Measurements from ENCODE around the gene CD44. TPM values are rescaled to one million over a fixed set of nuclear protein-coding genes. Genes with fewer than 3 reads are reported as not detected.

CD44 gene
- total RNA-seq, 1 experiment from 2014 or later = 121 TPM

- no peaks in the 10 kb centered on the region for H3K36me3 ChIP-seq
- no peaks in the 10 kb centered on the region for H3K27me3 ChIP-seq (replicated peaks)
- no peak overlapping the region for H3K27ac ChIP-seq
- no peak overlapping the region for H3K4me3 ChIP-seq
- peaks cover 21% of the 10 kb centered on the region for H3K4me1 ChIP-seq (replicated peaks)
- no peak for DNase-seq (ENCODE audit: low read depth in 1 of 2, low spot score in 2 of 2)
- no peaks in the 10 kb centered on the region for H3K9me3 ChIP-seq (replicated peaks)
These were observed 123.1 kb downstream of the CD44 start for GRCh38 chr11:35262056-35262455.

GRCh38 chr11:35262735-35263134, 123.8 kb downstream of the CD44 start:
- Histone ChIP-seq H3K27ac (no peak overlapping the region), H3K27me3 (replicated peaks) (no peaks in the 10 kb centered on the region), H3K4me3 (no peak overlapping the region), H3K9me3 (replicated peaks) (no peaks in the 10 kb centered on the region), H3K36me3 (no peaks in the 10 kb centered on the region), H3K4me1 (replicated peaks) (peaks cover 28% of the 10 kb centered on the region)
- no peak for DNase-seq (ENCODE audit: low read depth in 1 of 2, low spot score in 2 of 2)

GRCh38 chr11:35265755-35266454, 126.9 kb downstream of the CD44 start:
- Histone ChIP-seq H3K4me3 (no peak overlapping the region), H3K4me1 (replicated peaks) (peaks cover 21% of the 10 kb centered on the region), H3K27ac (no peak overlapping the region), H3K9me3 (replicated peaks) (no peaks in the 10 kb centered on the region), H3K27me3 (replicated peaks) (no peaks in the 10 kb centered on the region), H3K36me3 (no peaks in the 10 kb centered on the region)
- DNase-seq (ENCODE audit: low read depth in 1 of 2, low spot score in 2 of 2) = no peak

GRCh38 chr11:35267504-35267903, 128.5 kb downstream of the CD44 start:
- peak; percentile 50 to 78 for DNase-seq (ENCODE audit: low read depth in 1 of 2, low spot score in 2 of 2)
- Histone ChIP-seq H3K4me1 (replicated peaks) (peaks cover 17% of the 10 kb centered on the region), H3K27ac (peak overlapping the region; percentile 75), H3K36me3 (no peaks in the 10 kb centered on the region), H3K9me3 (replicated peaks) (no peaks in the 10 kb centered on the region), H3K27me3 (replicated peaks) (no peaks in the 10 kb centered on the region), H3K4me3 (no peak overlapping the region)

- H3K36me3 ChIP-seq = no peaks in the 10 kb centered on the region
- peaks cover 21% of the 10 kb centered on the region for H3K4me1 ChIP-seq (replicated peaks)
- no peaks in the 10 kb centered on the region for H3K9me3 ChIP-seq (replicated peaks)
- DNase-seq (ENCODE audit: low read depth in 1 of 2, low spot score in 2 of 2) = no peak
- H3K4me3 ChIP-seq = no peak overlapping the region
- no peak overlapping the region for H3K27ac ChIP-seq
- no peaks in the 10 kb centered on the region for H3K27me3 ChIP-seq (replicated peaks)
These were observed 131.4 kb downstream of the CD44 start for GRCh38 chr11:35270342-35270741.

GRCh38 chr11:35271031-35271430, 132.1 kb downstream of the CD44 start:
- H3K27ac ChIP-seq = no peak overlapping the region
- no peaks in the 10 kb centered on the region for H3K9me3 ChIP-seq (replicated peaks)
- DNase-seq (ENCODE audit: low read depth in 1 of 2, low spot score in 2 of 2) = no peak
- H3K27me3 ChIP-seq (replicated peaks) = no peaks in the 10 kb centered on the region
- H3K4me1 ChIP-seq (replicated peaks) = peaks cover 27% of the 10 kb centered on the region
- H3K36me3 ChIP-seq = no peaks in the 10 kb centered on the region
- no peak overlapping the region for H3K4me3 ChIP-seq

GRCh38 chr11:35272391-35272902, 133.5 kb downstream of the CD44 start:
- H3K27ac ChIP-seq = no peak overlapping the region
- no peak overlapping the region for H3K4me3 ChIP-seq
- H3K27me3 ChIP-seq (replicated peaks) = no peaks in the 10 kb centered on the region
- no peaks in the 10 kb centered on the region for H3K36me3 ChIP-seq
- H3K4me1 ChIP-seq (replicated peaks) = peaks cover 20% of the 10 kb centered on the region
- no peaks in the 10 kb centered on the region for H3K9me3 ChIP-seq (replicated peaks)
- DNase-seq (ENCODE audit: low read depth in 1 of 2, low spot score in 2 of 2) = no peak

GRCh38 chr11:35274909-35275785, 136.2 kb downstream of the CD44 start:
- Histone ChIP-seq H3K27me3 (replicated peaks) (no peaks in the 10 kb centered on the region), H3K36me3 (no peaks in the 10 kb centered on the region), H3K4me1 (replicated peaks) (peaks cover 10% of the 10 kb centered on the region), H3K27ac (no peak overlapping the region), H3K9me3 (replicated peaks) (no peaks in the 10 kb centered on the region), H3K4me3 (no peak overlapping the region)
- DNase-seq (ENCODE audit: low read depth in 1 of 2, low spot score in 2 of 2) = peak in 1 of 2 experiments; percentile 19

GRCh38 chr11:35275786-35276170, 136.8 kb downstream of the CD44 start:
- no peak overlapping the region for H3K27ac ChIP-seq
- no peak overlapping the region for H3K4me3 ChIP-seq
- peaks cover 10% of the 10 kb centered on the region for H3K4me1 ChIP-seq (replicated peaks)
- DNase-seq (ENCODE audit: low read depth in 1 of 2, low spot score in 2 of 2) = no peak
- H3K27me3 ChIP-seq (replicated peaks) = no peaks in the 10 kb centered on the region
- no peaks in the 10 kb centered on the region for H3K36me3 ChIP-seq
- H3K9me3 ChIP-seq (replicated peaks) = no peaks in the 10 kb centered on the region

- peaks cover 10% of the 10 kb centered on the region for H3K4me1 ChIP-seq (replicated peaks)
- no peaks in the 10 kb centered on the region for H3K36me3 ChIP-seq
- no peak overlapping the region for H3K4me3 ChIP-seq
- no peak overlapping the region for H3K27ac ChIP-seq
- no peaks in the 10 kb centered on the region for H3K27me3 ChIP-seq (replicated peaks)
- DNase-seq (ENCODE audit: low read depth in 1 of 2, low spot score in 2 of 2) = no peak
- no peaks in the 10 kb centered on the region for H3K9me3 ChIP-seq (replicated peaks)
These were observed 137.6 kb downstream of the CD44 start for GRCh38 chr11:35276396-35277145.

- Histone ChIP-seq H3K36me3 (no peaks in the 10 kb centered on the region), H3K9me3 (replicated peaks) (no peaks in the 10 kb centered on the region), H3K4me1 (replicated peaks) (peaks cover 23% of the 10 kb centered on the region), H3K27me3 (replicated peaks) (no peaks in the 10 kb centered on the region), H3K27ac (no peak overlapping the region), H3K4me3 (no peak overlapping the region)
- no peak for DNase-seq (ENCODE audit: low read depth in 1 of 2, low spot score in 2 of 2)
These were observed 138.9 kb downstream of the CD44 start for GRCh38 chr11:35277827-35278226.

GRCh38 chr11:35280727-35281126, 141.8 kb downstream of the CD44 start:
- no peak overlapping the region for H3K4me3 ChIP-seq
- H3K27me3 ChIP-seq (replicated peaks) = no peaks in the 10 kb centered on the region
- no peaks in the 10 kb centered on the region for H3K36me3 ChIP-seq
- H3K4me1 ChIP-seq (replicated peaks) = peaks cover 19% of the 10 kb centered on the region
- no peak for DNase-seq (ENCODE audit: low read depth in 1 of 2, low spot score in 2 of 2)
- no peak overlapping the region for H3K27ac ChIP-seq
- H3K9me3 ChIP-seq (replicated peaks) = no peaks in the 10 kb centered on the region

- Histone ChIP-seq H3K4me3 (no peak overlapping the region), H3K9me3 (replicated peaks) (no peaks in the 10 kb centered on the region), H3K36me3 (no peaks in the 10 kb centered on the region), H3K4me1 (replicated peaks) (peaks cover 17% of the 10 kb centered on the region), H3K27me3 (replicated peaks) (no peaks in the 10 kb centered on the region), H3K27ac (peak overlapping the region; percentile 62; the same call in 1 of the 2 replicates)
- DNase-seq (ENCODE audit: low read depth in 1 of 2, low spot score in 2 of 2) = no peak
These were observed 142.3 kb downstream of the CD44 start for GRCh38 chr11:35281169-35281688.

Measured in SJSA1 (cell line).